GM19239 (cell line): ENCODE results near the gene ESAM.

Experiments
- DNase-seq: peaks from one replicate; pipeline ENCODE4 v3.0.0; 2011; ENCODE audit warnings: low spot score; ENCODE audit not compliant: insufficient read length
- FAIRE-seq: peaks from 2 replicates; lab custom pipeline; 2011; peaks lifted over from hg19 to GRCh38; lab: Jason Lieb, UNC

Gene ESAM

DNA sequence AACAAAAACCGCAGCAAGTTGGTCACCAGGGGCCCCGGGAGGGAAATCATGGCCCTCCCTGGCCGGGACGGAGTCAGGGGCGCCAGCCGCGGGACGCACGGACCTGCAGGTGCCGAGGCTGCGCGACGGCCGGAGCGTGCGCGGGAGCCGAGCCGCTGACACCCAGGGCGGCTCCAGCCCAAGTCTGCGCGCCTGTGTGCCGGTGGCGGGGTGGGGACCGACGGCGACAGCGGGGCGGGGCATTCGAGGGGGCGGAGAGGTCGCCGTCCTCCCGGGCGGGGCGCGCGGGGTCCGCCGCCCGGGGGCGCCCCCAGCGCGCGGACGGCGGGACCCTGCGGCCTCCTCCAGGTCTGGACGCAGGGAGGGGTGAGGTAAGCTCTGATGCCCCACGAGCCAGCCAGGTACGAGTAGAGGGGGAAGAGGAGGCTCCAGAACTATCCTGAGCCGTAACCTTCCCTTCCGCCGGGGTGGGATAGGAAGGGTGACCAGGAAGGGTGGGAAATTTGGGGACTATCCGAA lies at the start of gene ESAM:
Gene ESAM (minus strand): TSS at position 186 of the 519 bp plus-strand sequence. CDS start 136 bp downstream, at position 50.
- DNase-seq (peak; percentile 75), FAIRE-seq (peak; percentile 84)

DNA sequence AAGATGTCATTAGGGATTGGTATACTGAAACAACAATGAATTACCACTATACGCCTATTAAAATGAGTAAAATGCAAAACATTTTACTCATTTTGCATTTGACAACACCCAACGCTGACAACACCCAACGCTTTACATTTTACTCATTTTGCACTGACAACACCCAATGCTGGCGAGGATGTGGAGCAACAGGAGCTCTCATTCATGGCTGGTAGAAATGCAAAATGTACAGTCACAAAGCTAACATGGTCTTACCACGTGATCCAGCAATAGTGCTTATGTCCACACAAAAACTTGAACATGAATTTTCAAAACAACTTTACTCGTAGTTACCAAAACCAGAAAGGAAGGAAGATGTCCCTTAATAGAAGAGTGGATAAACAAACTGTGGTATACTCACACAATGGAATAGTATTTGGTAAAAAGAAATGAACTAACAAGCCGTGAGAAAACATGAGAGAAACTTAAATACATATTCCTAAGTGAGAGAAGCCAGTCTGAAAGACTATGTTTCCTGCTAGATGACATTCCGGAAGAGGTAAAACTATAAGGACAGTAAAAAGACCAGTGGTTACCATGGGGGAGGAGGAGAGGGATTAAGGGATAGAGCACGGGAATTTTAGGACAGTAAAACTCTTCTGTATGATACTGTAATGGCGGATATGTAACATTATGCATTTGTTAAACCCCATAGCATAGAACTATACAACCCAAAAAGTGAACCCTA lies 49.5 kb upstream of the ESAM start:
- FAIRE-seq (no peak), DNase-seq (no peak)

- DNase-seq (no peak), FAIRE-seq (no peak)
These were observed 45.7 kb upstream of the ESAM start for GRCh38 chr11:124807660-124808270.

- DNase-seq, result no peak
- FAIRE-seq, result no peak
These were observed 45.1 kb upstream of the ESAM start for GRCh38 chr11:124807201-124807600.

- FAIRE-seq (no peak), DNase-seq (no peak)
These were observed 42.8 kb upstream of the ESAM start for GRCh38 chr11:124804884-124805283.

DNA sequence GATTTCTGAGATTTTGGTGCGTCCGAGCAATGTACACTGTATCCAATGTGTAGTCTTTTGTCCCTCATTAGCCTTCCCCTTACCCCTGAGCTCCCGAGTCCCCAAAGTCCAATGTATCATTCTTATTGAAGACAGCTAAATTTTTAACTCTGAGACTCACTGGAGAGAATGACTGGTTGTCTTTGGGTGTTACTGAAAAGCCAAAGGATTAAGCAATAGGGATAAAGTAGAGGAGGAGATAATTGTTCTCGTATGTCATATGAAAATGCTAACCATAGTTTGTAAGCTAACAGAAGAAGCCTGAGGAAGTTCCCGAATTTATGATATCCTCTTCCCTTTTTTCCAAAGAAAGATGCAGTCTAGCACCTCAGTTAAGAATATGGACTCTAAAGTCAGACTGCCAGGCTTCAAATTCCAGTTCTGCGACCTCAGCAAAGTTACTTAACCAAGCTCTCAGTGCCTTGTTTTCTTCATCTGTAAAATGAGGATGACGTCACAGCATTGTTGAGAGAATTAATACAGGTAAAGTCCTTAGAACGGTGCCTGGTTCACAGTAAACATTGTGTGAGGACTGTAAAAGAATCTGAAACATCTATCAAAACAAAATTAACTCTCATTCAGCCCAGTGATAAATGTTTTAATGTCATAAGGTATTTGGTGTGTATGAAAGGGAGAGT lies 39.7 kb upstream of the ESAM start:
- DNase-seq (no peak), FAIRE-seq (no peak)

GRCh38 chr11:124801014-124801413 lies 38.9 kb upstream of the ESAM start:
- DNase-seq (no peak), FAIRE-seq (no peak)

GRCh38 chr11:124800226-124800929 lies 38.3 kb upstream of the ESAM start, which contains the start of gene MSANTD2:
Gene MSANTD2, minus strand, starts transcription at chr11:124800406. Its CDS starts 26 bp downstream, at chr11:124800380.
- peak; percentile 70 for DNase-seq
- peak; percentile 64 for FAIRE-seq

DNA sequence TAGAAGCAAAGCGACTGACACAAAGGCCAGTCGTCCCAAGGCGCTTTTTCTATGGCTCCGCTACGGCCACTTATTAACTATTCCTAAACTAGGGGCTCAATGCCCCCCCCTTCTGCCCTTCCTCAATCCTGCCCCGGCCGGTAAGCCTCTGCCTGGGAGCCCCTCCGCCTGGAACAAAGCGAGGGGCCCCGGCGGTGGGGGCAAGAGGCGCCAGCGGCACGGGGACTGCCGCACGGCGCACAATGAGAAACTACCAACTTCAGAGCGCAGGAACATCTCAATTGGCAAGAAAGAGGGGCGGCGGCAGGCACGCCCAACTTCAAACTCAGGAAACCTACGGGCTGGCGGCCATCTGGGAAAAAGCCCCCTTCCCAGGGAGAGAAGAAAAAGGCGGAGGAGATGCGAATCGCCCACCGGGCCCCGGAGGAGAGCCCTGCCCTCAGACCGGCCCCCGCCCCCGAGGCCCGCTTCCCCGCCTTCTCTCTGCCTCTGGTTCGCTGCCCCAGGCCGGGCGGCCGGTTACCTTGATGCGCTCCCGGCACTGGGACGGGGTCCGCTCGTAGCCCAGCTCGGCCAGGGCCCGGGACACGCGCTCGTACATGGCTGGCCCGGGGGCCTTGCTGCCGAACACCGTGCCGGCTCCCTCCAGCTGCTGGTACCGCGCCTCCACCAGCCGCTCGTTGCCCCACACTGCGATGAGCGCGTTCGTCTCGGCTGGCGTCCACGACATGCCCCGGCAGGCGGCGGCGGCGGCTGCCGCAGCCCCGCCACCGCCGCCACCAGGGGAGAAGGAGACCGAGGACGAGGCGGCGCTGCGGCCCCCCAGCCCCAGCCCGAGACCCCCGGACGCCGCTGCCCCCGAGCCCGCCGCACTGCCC lies 37.5 kb upstream of the ESAM start:
- peak; percentile 22 for DNase-seq
- FAIRE-seq, result no peak

DNA sequence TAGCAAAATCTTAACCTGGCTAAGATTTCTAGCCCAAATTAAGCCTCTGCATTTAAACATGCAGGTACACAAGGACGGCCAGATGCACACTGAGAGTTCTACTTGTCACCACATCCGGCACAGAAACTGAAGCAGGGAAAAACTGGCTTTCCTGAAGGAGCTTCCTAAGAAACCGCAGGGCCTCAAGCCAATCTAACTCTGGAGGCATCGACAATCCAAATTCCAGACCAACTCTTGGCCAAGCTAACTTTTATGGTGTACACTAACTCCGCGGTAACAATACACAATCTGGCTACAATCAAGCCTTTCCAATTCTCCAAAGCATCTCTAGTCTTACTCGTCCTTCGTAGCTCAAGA lies 36.9 kb upstream of the ESAM start:
- DNase-seq (no peak), FAIRE-seq (peak; percentile 88)

DNA sequence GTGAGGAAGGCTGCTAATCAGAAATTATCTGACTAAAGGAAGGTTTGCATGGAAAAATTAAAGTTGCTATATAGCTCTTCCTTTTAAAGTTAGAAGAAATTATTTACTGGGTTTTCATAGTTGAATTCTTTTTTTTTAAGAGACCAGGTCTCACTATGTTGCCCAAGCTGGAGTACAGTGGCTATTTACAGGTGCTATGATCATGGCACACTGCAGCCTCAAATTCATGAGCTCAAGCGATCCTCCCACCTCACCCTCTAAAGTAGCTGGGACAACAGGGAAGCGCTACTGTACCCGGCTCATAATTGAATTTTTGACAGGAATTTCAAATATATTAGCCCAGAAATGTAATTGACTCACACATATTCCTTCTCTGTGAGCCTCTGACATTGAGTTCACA lies 34.2 kb upstream of the ESAM start:
- DNase-seq (no peak), FAIRE-seq (no peak)

- peak; percentile 25 for DNase-seq
- peak; percentile 93 for FAIRE-seq
These were observed 31.6 kb upstream of the ESAM start for GRCh38 chr11:124793466-124794278.

- no peak for DNase-seq
- peak; percentile 83 for FAIRE-seq
These were observed 29.7 kb upstream of the ESAM start for GRCh38 chr11:124791626-124792341.

DNA sequence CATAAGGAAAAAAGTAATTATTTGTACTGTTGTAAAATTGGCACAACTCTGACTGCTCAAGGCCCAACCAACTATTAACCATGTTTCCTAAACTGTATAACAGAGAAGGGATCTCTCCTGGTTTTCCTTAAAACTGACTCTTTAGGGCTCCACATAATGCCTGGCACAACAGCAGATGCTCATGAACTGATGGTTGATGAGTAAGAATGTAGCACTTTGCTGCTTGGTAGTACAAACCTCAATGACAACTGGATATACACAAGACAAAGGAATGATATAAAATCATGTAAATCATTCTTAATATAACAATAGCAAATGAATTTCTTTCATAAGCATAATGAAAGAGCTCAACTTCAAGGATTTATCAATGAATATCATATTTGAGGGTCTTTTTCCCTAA lies 26.4 kb upstream of the ESAM start:
- DNase-seq, result no peak

DNA sequence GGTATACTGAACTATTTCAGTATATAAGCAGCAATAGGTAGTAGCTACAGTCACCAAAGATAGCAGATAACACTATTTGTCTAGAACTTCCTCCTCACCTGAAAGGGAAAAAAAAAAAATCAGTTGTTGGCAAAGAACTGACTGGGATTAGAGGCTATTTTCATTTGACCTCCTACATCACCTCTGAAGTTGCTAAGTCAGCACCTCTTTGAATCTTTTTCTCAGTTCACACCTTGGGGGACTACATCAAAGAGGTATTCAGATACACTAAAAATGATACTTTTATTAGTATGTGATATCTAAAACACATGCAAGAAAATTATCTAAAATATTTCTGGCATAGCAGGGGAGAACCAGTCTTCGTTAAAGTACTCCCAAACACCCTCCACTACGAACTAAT lies 22.0 kb upstream of the ESAM start:
- DNase-seq, result no peak
- FAIRE-seq, result peak; percentile 23

More for the DNA sequence above, 26.4 kb upstream of the ESAM start:
- peak; percentile 61 for FAIRE-seq

DNA sequence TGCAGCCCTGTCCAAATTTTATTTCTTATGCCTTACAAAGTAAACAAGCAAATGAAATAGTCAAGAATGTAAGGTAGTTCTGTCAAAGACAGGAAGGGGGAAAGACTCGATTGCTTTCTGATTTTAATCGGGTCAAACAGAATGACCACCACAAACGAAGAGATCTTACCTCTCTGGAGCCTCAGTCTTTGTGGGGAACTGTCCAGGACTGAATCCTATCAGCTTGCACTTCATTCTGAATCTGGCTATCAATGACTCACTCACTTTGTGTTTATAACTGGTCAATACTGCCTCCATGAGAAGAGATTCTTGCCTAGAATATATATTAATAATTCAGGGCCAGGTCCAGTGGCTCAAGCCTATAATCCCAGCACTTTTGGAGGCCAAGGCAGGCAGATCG lies 20.9 kb upstream of the ESAM start:
- DNase-seq (no peak), FAIRE-seq (no peak)

- FAIRE-seq (no peak), DNase-seq (no peak)
These were observed 17.5 kb upstream of the ESAM start for GRCh38 chr11:124779568-124779967.

DNA sequence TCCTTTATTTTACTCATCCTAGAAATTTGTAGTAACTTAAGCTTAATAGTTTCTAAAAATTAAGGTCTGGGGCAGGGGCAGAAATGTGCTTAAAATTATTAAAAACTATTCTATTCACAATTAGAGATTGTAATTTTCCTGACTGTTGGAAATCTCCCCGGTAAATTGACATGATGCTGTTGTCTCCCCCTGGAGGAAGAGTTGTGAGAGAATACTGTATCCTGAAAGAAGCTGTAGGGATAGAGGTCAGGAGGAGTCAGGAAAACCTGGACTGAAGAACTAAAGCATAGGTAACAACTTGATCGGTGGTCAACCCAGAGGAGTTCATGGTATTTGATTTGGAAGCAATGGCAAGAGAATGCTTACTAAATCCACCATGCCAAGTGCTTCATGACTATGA lies 16.2 kb upstream of the ESAM start:
- DNase-seq, result no peak
- no peak for FAIRE-seq
